HCT116 (cell line): ENCODE results near the gene TMEM214. TPM values are rescaled to one million over a fixed set of nuclear protein-coding genes. Genes with fewer than 3 reads are reported as not detected.

Experiments
- ATAC-seq: fragments of 200-7000 bp; cut with Tn5 transposase; 2 replicates; pipeline ENCODE4 v1.9.1; 2020; ENCODE audit warnings: mild to moderate bottlenecking, moderate library complexity
- BruUV-seq: library from RNA; stranded (reverse); fragments of 400-500 nt; replicated peaks from 2 replicates; lab custom pipeline; 2021; lab: Mats Ljungman, UMichigan
- CTCF ChIA-PET: fragments of 300-600 bp; sonication (Branson Sonifier 250); formaldehyde crosslinking; loops from one replicate; lab custom pipeline; 2021; ENCODE audit warnings: antibody characterized with exemption; lab: Charles Lee
- POLR2A ChIA-PET: fragments of 300-600, 350-600 bp; sonication (Branson Sonifier 250); formaldehyde crosslinking; loops from one replicate; lab custom pipeline; 2021; ENCODE audit warnings: antibody characterized with exemption; lab: Charles Lee
- RAD21 ChIA-PET, 2 experiments: fragments of 300-600 bp; sonication (Branson Sonifier 250); formaldehyde crosslinking; loops; one replicate each; lab custom pipeline; 2023; ENCODE audit warnings: low total read pairs in 2 of 2; ENCODE audit not compliant: uncharacterized antibody in 2 of 2, unreplicated experiment in 2 of 2, low non-redundant PET in 1 of 2; lab: Charles Lee
- DNase-seq: peaks from one replicate; pipeline ENCODE4 v3.0.0-alpha.2; 2010; ENCODE audit warnings: low read depth, low spot score
- H2AFZ ChIP-seq: fragments of 200-600 bp; shearing (Covaris generic), sonication (generic); 2 replicates; pipeline ENCODE4 v1.6.1; 2017; ENCODE audit warnings: low read depth, mixed run types, mixed read lengths, antibody characterized with exemption, low read length; ENCODE audit not compliant: poor library complexity, severe bottlenecking
- H3K27ac ChIP-seq: 2 replicates; pipeline ENCODE4 v1.5.1; 2012; ENCODE audit warnings: low read depth, low read length
- H3K27me3 ChIP-seq: fragments of 200-600 bp; sonication (generic); 2 replicates; pipeline ENCODE4 v1.6.1; 2016; ENCODE audit warnings: mixed run types, low read length, mixed read lengths; ENCODE audit not compliant: insufficient read depth
- H3K36me3 ChIP-seq, 2 experiments: fragments of 200-500 bp in 1 of 2; fragments of 200-600 bp in 1 of 2; sonication (Bioruptor generic) in 1 of 2; sonication (generic) in 1 of 2; 2 replicates each; pipeline versions ENCODE4 v1.5.1 to v1.6.1; 2014 to 2016; ENCODE audit warnings: low read length in 2 of 2, inconsistent platforms in 1 of 2, mixed read lengths in 1 of 2, mixed run types in 1 of 2; ENCODE audit not compliant: insufficient read depth in 2 of 2, control insufficient read depth in 1 of 2
- H3K4me1 ChIP-seq, 2 experiments: fragments of 200-600 bp in 1 of 2; sonication (generic) in 1 of 2; 2 replicates each; pipeline versions ENCODE4 v1.5.1 to v1.6.1; 2012 to 2017; ENCODE audit warnings: low read length in 2 of 2, inconsistent platforms in 1 of 2, mild to moderate bottlenecking in 1 of 2, mixed read lengths in 1 of 2, mixed run types in 1 of 2, moderate library complexity in 1 of 2; ENCODE audit not compliant: insufficient read depth in 2 of 2, control insufficient read depth in 1 of 2
- H3K4me2 ChIP-seq: fragments of 200-600 bp; sonication (generic); 2 replicates; pipeline ENCODE4 v1.6.1; 2017; ENCODE audit warnings: mixed run types, low read length, mixed read lengths
- H3K4me3 ChIP-seq, 2 experiments: fragments of 200-600 bp in 1 of 2; sonication (generic) in 1 of 2; replicated peaks in 1 of 2; 2 replicates each; pipeline ENCODE4 v1.5.1; 2011 to 2016; ENCODE audit warnings: low read length in 2 of 2, control low read depth in 1 of 2, low read depth in 1 of 2, mild to moderate bottlenecking in 1 of 2, mixed read lengths in 1 of 2, mixed run types in 1 of 2
- H3K79me2 ChIP-seq: fragments of 200-600 bp; sonication (generic); 2 replicates; pipeline ENCODE4 v1.6.1; 2017; ENCODE audit warnings: mild to moderate bottlenecking, mixed run types, low read length, moderate library complexity, mixed read lengths; ENCODE audit not compliant: insufficient read depth
- H3K9ac ChIP-seq: fragments of 200-600 bp; sonication (generic); 2 replicates; pipeline ENCODE4 v1.6.1; 2016; ENCODE audit warnings: low read length, mixed read lengths
- H3K9me2 ChIP-seq: fragments of 200-600 bp; sonication (generic), shearing (Covaris generic); 2 replicates; pipeline ENCODE4 v1.6.1; 2017; ENCODE audit warnings: mixed run types, mild to moderate bottlenecking, moderate library complexity; ENCODE audit not compliant: insufficient read depth
- H3K9me3 ChIP-seq, 2 experiments: fragments of 200-500 bp in 1 of 2; fragments of 200-600 bp in 1 of 2; sonication (Bioruptor generic) in 1 of 2; sonication (generic) in 1 of 2; 2 replicates each; pipeline ENCODE4 v1.6.1; 2014 to 2017; ENCODE audit warnings: low read length in 2 of 2, mixed read lengths in 2 of 2, inconsistent platforms in 1 of 2, low read depth in 1 of 2, mild to moderate bottlenecking in 1 of 2, mixed run types in 1 of 2, moderate library complexity in 1 of 2; ENCODE audit not compliant: control insufficient read depth in 1 of 2, insufficient read depth in 1 of 2
- H4K20me1 ChIP-seq: fragments of 200-600 bp; sonication (generic), shearing (Covaris generic); 2 replicates; pipeline ENCODE4 v1.6.1; 2017; ENCODE audit warnings: mixed run types, mild to moderate bottlenecking, moderate library complexity; ENCODE audit not compliant: insufficient read depth
- CBX3 ChIP-seq: IDR thresholded peaks from 2 replicates; pipeline ENCODE4 v1.6.1; 2012; ENCODE audit warnings: low read depth
- CEBPB ChIP-seq: IDR thresholded peaks from 2 replicates; pipeline ENCODE4 v1.6.1; 2012; ENCODE audit warnings: low read depth
- FOSL1 ChIP-seq: IDR thresholded peaks from 2 replicates; pipeline ENCODE4 v1.6.1; 2012; ENCODE audit warnings: low read depth
- POLR2A ChIP-seq: IDR thresholded peaks from 2 replicates; pipeline ENCODE4 v1.7.0; 2011; ENCODE audit warnings: borderline replicate concordance; ENCODE audit not compliant: insufficient read depth, insufficient read length; ENCODE audit errors: extremely low read depth
- RAD21 ChIP-seq: IDR thresholded peaks from 2 replicates; pipeline ENCODE4 v1.6.1; 2012; ENCODE audit warnings: low read depth, mild to moderate bottlenecking
- ZNF274 ChIP-seq: fragments of 200-500 bp; sonication (Bioruptor generic); IDR thresholded peaks from 2 replicates; pipeline ENCODE4 v1.6.1; 2014; ENCODE audit warnings: mild to moderate bottlenecking, low read depth, low read length, inconsistent platforms
- intact Hi-C: fragments of 100-400 bp; cut with micrococcal nuclease; formaldehyde crosslinking; loops from 2 replicates; pipeline ENCODE4 v1.10.0; 2022
- total RNA-seq: library from RNA; stranded (reverse); gene quantifications from one replicate; pipeline ENCODE4 v1.2.1, GENCODE V29; 2021; ENCODE audit not compliant: unreplicated experiment
- TF ChIP-seq, protein P1 (sequence below), 3 experiments: fragments of 200-600 bp in 1 of 3; sonication (generic) in 1 of 3; IDR thresholded peaks in 2 of 3; conservative IDR thresholded peaks in 1 of 3; 2 replicates each; pipeline ENCODE4 v1.5.1; 2012 to 2017; ENCODE audit warnings: low read depth in 2 of 3, low read length in 2 of 3, antibody characterized with exemption in 1 of 3, borderline replicate concordance in 1 of 3, control low read depth in 1 of 3, mild to moderate bottlenecking in 1 of 3, mixed read lengths in 1 of 3, mixed run types in 1 of 3, moderate library complexity in 1 of 3; ENCODE audit not compliant: insufficient read depth in 1 of 3
- TF ChIP-seq, protein P2 (sequence below): IDR thresholded peaks from 2 replicates; pipeline ENCODE4 v1.6.1; 2012

The TMEM214 gene
- total RNA-seq, 1 experiment from 2014 or later = 69.8 TPM

DNA sequence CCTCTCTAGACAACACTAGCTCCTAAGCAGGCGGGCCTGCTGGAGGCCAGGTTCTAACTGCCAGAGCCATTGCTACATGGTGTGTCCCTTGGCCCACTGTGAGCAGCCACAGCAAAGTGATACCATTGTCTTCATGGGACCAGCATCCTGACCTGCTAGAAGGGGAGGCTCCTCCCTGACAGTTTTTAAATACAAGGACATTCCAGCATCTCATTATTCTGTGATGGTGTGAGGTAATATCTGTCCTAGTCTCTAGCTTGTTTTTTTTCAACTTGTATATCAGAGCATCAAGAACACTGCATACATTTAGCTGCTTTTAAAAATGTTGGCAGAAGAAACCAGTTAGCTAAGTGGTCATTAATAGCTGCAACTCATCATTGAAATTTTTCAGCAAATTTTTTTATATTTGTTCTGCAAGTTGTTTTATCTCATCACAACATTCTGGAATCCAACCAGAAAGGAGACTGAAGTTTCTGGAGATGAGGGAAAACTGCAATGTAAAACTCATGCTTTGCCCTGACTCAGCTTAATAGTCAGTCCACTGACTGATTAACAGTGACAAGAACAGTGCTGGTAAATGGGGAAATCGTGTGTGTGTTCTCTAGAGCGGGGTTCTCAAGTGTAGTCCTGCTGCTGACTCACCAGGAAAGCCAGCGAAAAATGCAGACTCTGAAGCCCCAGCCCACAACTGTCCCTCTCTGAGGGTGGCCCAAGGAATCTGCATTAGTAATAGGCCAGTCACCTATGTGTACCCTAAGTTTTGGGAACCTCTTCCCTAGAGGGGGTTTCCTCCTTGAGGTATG, 44.5 kb upstream of the TMEM214 start (continued):
- no peak for TF ChIP-seq FOSL1

DNA sequence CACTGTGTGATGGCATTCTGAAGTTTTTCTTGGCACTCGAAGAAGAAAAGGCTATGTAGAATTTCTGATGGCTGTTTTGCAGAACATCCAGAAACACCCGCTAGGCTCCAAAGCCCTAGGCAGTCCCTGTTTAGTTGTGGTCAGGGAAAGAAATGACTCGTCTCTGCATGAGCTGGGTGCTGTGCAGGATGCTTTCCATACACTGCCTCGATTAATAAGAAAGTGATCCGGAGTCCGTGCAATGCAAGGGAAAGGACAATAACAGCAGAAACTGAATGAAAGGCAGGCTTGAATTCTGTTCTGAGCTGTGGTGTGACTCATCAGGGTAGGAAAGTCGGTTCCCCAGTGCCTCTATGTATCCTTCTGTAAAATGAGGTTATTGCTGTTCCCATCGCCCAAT, 43.6 kb upstream of the TMEM214 start:
- RAD21 ChIA-PET = no interaction called here
- CTCF ChIA-PET = interaction anchor here (1.7 kb wide), 1 partner anchor 28 kb away, joined by 4 read pairs; no protein-coding TSS in a partner anchor
- no peaks in the 10 kb centered on the region for H4K20me1 ChIP-seq
- H2AFZ ChIP-seq = no peak overlapping the region
- POLR2A ChIA-PET = no interaction called here
- no peaks in the 10 kb centered on the region for H3K27me3 ChIP-seq
- TF ChIP-seq POLR2A = no peak
- TF ChIP-seq CEBPB = no peak
- TF ChIP-seq ZNF274 = no peak
- TF ChIP-seq, protein P1, sequence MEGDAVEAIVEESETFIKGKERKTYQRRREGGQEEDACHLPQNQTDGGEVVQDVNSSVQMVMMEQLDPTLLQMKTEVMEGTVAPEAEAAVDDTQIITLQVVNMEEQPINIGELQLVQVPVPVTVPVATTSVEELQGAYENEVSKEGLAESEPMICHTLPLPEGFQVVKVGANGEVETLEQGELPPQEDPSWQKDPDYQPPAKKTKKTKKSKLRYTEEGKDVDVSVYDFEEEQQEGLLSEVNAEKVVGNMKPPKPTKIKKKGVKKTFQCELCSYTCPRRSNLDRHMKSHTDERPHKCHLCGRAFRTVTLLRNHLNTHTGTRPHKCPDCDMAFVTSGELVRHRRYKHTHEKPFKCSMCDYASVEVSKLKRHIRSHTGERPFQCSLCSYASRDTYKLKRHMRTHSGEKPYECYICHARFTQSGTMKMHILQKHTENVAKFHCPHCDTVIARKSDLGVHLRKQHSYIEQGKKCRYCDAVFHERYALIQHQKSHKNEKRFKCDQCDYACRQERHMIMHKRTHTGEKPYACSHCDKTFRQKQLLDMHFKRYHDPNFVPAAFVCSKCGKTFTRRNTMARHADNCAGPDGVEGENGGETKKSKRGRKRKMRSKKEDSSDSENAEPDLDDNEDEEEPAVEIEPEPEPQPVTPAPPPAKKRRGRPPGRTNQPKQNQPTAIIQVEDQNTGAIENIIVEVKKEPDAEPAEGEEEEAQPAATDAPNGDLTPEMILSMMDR (IDR thresholded peaks at IDR 0.05 in 2 of 3, conservative IDR thresholded peaks at IDR 0.05 in 1 of 3; ENCODE audit: borderline replicate concordance in 1 of 3, insufficient read depth in 1 of 3, low read depth in 2 of 3, low read length in 2 of 3) = no peak
- TF ChIP-seq, protein P2, sequence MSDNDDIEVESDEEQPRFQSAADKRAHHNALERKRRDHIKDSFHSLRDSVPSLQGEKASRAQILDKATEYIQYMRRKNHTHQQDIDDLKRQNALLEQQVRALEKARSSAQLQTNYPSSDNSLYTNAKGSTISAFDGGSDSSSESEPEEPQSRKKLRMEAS = no peak
- TF ChIP-seq RAD21 = no peak
- TF ChIP-seq CBX3 = no peak
- ATAC-seq (peak; percentile 77), DNase-seq (no peak)
- no peak overlapping the region for H3K4me3 ChIP-seq
- BruUV-seq = no TSS peak
- no peaks in the 10 kb centered on the region for H3K79me2 ChIP-seq
- peak overlapping the region; percentile 43 for H3K4me2 ChIP-seq
- H3K36me3 ChIP-seq = no peaks in the 10 kb centered on the region
- no peak overlapping the region for H3K27ac ChIP-seq
- H3K4me1 ChIP-seq = peaks cover 11 to 25% of the 10 kb centered on the region in 2 experiments
- H3K9ac ChIP-seq = no peak overlapping the region
- H3K9me2 ChIP-seq = no peaks in the 10 kb centered on the region
- H3K9me3 ChIP-seq = no peaks in the 10 kb centered on the region
- intact Hi-C loops = no loop called here
